K562 (cell line): ENCODE data around the gene NEURL1B. TPM values are rescaled to one million over a fixed set of nuclear protein-coding genes. Genes with fewer than 3 reads are reported as not detected.

Source experiments
- ATAC-seq: fragments of 200-7000 bp; cut with Tn5 transposase; 3 replicates; pipeline ENCODE4 v1.9.1; 2020; ENCODE audit warnings: moderate library complexity
- BruUV-seq: library from RNA; stranded (reverse); fragments of 400-500 nt; replicated peaks from 2 replicates; lab custom pipeline; 2021; lab: Mats Ljungman, UMichigan
- CTCF ChIA-PET: fragments of 300-600 bp; formaldehyde crosslinking; extraction: SDS; loops from one replicate; lab custom pipeline; 2021; ENCODE audit warnings: low intra/inter-chr PET ratio; lab: Yijun Ruan, JAX
- POLR2A ChIA-PET: fragments of 300-600, 350-650 bp; sonication (Branson Sonifier 250); formaldehyde crosslinking; extraction: SDS; loops from one replicate; lab custom pipeline; 2021; ENCODE audit warnings: antibody characterized with exemption, inconsistent platforms; lab: Yijun Ruan, JAX
- DNase-seq, 4 experiments: peaks; one replicate each; pipeline versions ENCODE4 v3.0.0 to v3.0.0-alpha.2; 2011 to 2018; ENCODE audit warnings: low spot score in 3 of 4, mixed read lengths in 3 of 4; ENCODE audit errors: extremely low read depth in 1 of 4
- FAIRE-seq: peaks from 2 replicates; lab custom pipeline; 2011; peaks lifted over from hg19 to GRCh38; lab: Jason Lieb, UNC
- H2AFZ ChIP-seq: 2 replicates; pipeline ENCODE4 v1.6.0; 2011; ENCODE audit warnings: low read depth, low read length, control low read depth, inconsistent platforms
- H3K27ac ChIP-seq: fragments of 200-600 bp; 3 replicates; pipeline ENCODE4 v1.8.0; 2011; ENCODE audit warnings: low read depth, mild to moderate bottlenecking, control low read depth, inconsistent platforms, low read length, moderate library complexity, mixed read lengths; ENCODE audit errors: extremely low read depth
- H3K27me3 ChIP-seq, 2 experiments: fragments of 300-600 bp in 1 of 2; 2 replicates in 1 of 2; 3 replicates in 1 of 2; pipeline versions ENCODE4 v1.6.0 to v1.8.0; 2011; ENCODE audit warnings: inconsistent platforms in 2 of 2, low read length in 2 of 2, mild to moderate bottlenecking in 1 of 2, mixed read lengths in 1 of 2, moderate library complexity in 1 of 2; ENCODE audit not compliant: control insufficient read depth in 2 of 2, insufficient read depth in 2 of 2
- H3K36me3 ChIP-seq: fragments of 300-600 bp; 3 replicates; pipeline ENCODE4 v1.8.0; 2011; ENCODE audit warnings: mild to moderate bottlenecking, low read length, inconsistent platforms; ENCODE audit not compliant: control insufficient read depth, insufficient read depth
- H3K4me1 ChIP-seq, 2 experiments: fragments of 200-600 bp in 1 of 2; replicated peaks in 1 of 2; 2 replicates in 1 of 2; 3 replicates in 1 of 2; pipeline versions ENCODE4 v1.5.1 to v1.8.0; 2011; ENCODE audit warnings: inconsistent platforms in 2 of 2, low read length in 2 of 2, mild to moderate bottlenecking in 1 of 2, mixed read lengths in 1 of 2, moderate library complexity in 1 of 2; ENCODE audit not compliant: control insufficient read depth in 2 of 2, insufficient read depth in 2 of 2
- H3K4me2 ChIP-seq: 2 replicates; pipeline ENCODE4 v1.6.1; 2011; ENCODE audit warnings: low read length, control low read depth, inconsistent platforms, mixed read lengths; ENCODE audit not compliant: insufficient read depth
- H3K4me3 ChIP-seq: fragments of 200-600 bp; sonication (generic), shearing (Covaris generic); 2 replicates; pipeline ENCODE4 v1.5.1; 2016; ENCODE audit warnings: control low read depth, inconsistent platforms
- H3K79me2 ChIP-seq: fragments of 200-600 bp; 3 replicates; pipeline ENCODE4 v1.8.0; 2011; ENCODE audit warnings: low read length, inconsistent platforms; ENCODE audit not compliant: control insufficient read depth, insufficient read depth
- H3K9ac ChIP-seq, 2 experiments: 2 replicates each; pipeline versions ENCODE4 v1.6.0 to v1.6.1; 2011; ENCODE audit warnings: low read depth in 2 of 2, low read length in 2 of 2, control low read depth in 1 of 2, inconsistent platforms in 1 of 2, mild to moderate bottlenecking in 1 of 2, mixed read lengths in 1 of 2; ENCODE audit not compliant: insufficient read depth in 1 of 2
- H3K9me1 ChIP-seq: one replicate; pipeline ENCODE4 v1.6.0; 2011; ENCODE audit warnings: inconsistent platforms, mild to moderate bottlenecking, low read length, moderate library complexity; ENCODE audit not compliant: control insufficient read depth, insufficient read depth
- H3K9me3 ChIP-seq: replicated peaks from 2 replicates; pipeline ENCODE4 v1.5.1; 2011; ENCODE audit warnings: low read depth, low read length, inconsistent platforms; ENCODE audit not compliant: control insufficient read depth, insufficient read depth
- H4K20me1 ChIP-seq: replicated peaks from 2 replicates; pipeline ENCODE4 v1.6.1; 2011; ENCODE audit warnings: low read length, inconsistent platforms, mixed read lengths; ENCODE audit not compliant: control insufficient read depth, insufficient read depth
- C11orf30 ChIP-seq: fragments of 450-650 bp; IDR thresholded peaks from 2 replicates; pipeline ENCODE4 v1.6.1; 2016; ENCODE audit warnings: low read depth, mild to moderate bottlenecking
- HMG20B ChIP-seq: fragments of 250-450 bp; sonication (Bioruptor Pico); IDR thresholded peaks from 2 replicates; pipeline ENCODE4 v1.5.0; 2021; ENCODE audit warnings: mild to moderate bottlenecking
- PRDM10 ChIP-seq: fragments of 450-650 bp; IDR thresholded peaks from 2 replicates; pipeline ENCODE4 v1.6.1; 2018; ENCODE audit not compliant: partially characterized antibody
- PTBP1 ChIP-seq: fragments of 200-400 bp; formaldehyde crosslinking; IDR thresholded peaks from 2 replicates; pipeline ENCODE4 v1.6.1; 2017; ENCODE audit warnings: low read depth, low read length
- RAD21 ChIP-seq, 2 experiments: fragments of 250-450 bp in 1 of 2; fragments of 450-650 bp in 1 of 2; sonication (Bioruptor Pico) in 1 of 2; formaldehyde crosslinking in 1 of 2; IDR thresholded peaks in 1 of 2; conservative IDR thresholded peaks in 1 of 2; 2 replicates each; pipeline versions ENCODE4 v1.4.0 to v1.8.0; 2020 to 2022; ENCODE audit warnings: mild to moderate bottlenecking in 2 of 2, moderate library complexity in 1 of 2
- STAT5B ChIP-seq: fragments of 250-450 bp; sonication (Bioruptor Pico); IDR thresholded peaks from 2 replicates; pipeline ENCODE4 v1.8.0; 2021; ENCODE audit warnings: mild to moderate bottlenecking, inconsistent platforms
- TSC22D4 ChIP-seq: fragments of 450-650 bp; IDR thresholded peaks from 2 replicates; pipeline ENCODE4 v1.6.1; 2016; ENCODE audit warnings: missing genetic modification characterization, missing biosample characterization, control low read depth
- WGBS: fragments of 100-300 bp; shearing (Covaris generic); methylation state at CpG from one replicate; pipeline ENCODE4 v1.1.6; 2016; ENCODE audit warnings: low coverage, mixed read lengths; ENCODE audit not compliant: insufficient coverage; ENCODE audit errors: missing lambda C conversion rate; 5-methylcytosine and 5-hydroxymethylcytosine counted together
- in situ Hi-C: fragments of 300-500 bp; cut with MboI; formaldehyde crosslinking; loops from 4 replicates; pipeline ENCODE4 v1.15.0; 2018; ENCODE audit warnings: inconsistent platforms, mixed read lengths
- intact Hi-C: fragments of 100-400 bp; cut with micrococcal nuclease; formaldehyde crosslinking; loops from 2 replicates; pipeline ENCODE4 v1.14.2; 2022
- polyA plus RNA-seq, 8 experiments: library from polyadenylated mRNA; depleted of rRNA in 4 of 8; stranded (reverse) in 5 of 8; unstranded in 3 of 8; fragments of >200 nt; fragmentation: Nextera tagmentation in 2 of 8; fragmentation: Illumina TruSeq in 1 of 8; extraction: Ambion mirVana in 2 of 8; extraction: Trizol in 1 of 8; gene quantifications; 2 replicates each; pipeline versions ENCODE4 v1.2.1 to v1.2.3, GENCODE V29; 2011 to 2014; ENCODE audit warnings: inconsistent platforms in 1 of 8, missing spikeins in 1 of 8
- total RNA-seq, 7 experiments: library from RNA; depleted of rRNA in 6 of 7; stranded (reverse); fragments of >200 nt in 6 of 7; fragmentation: Illumina TruSeq in 2 of 7; extraction: Trizol in 2 of 7; gene quantifications; 2 replicates each; pipeline versions ENCODE4 v1.2.1 to v1.2.3, GENCODE V29; 2011 to 2021; ENCODE audit warnings: low replicate concordance in 1 of 7

The NEURL1B gene
- total and polyA plus RNA-seq, 9 of the 15 experiments (the other 6 are each of a cell fraction or from before 2014, with no cell fraction given) = 0.04 TPM; not detected in 8

GRCh38 chr5:172695232-172696054 is 54.4 kb downstream of the NEURL1B start:
- ATAC-seq (no peak), DNase-seq (no peak), FAIRE-seq (no peak)
- H3K9me1 ChIP-seq = no peaks in the 10 kb centered on the region
- in situ Hi-C loops (no loop called here), intact Hi-C loops (loop anchor here (5.0 to 10.0 kb wide), 3 partner anchors 51 to 588 kb away; partner anchors contain the start of gene NEURL1B)
- H3K27me3 ChIP-seq = peaks cover 41 to 74% of the 10 kb centered on the region in 2 experiments
- TF ChIP-seq TSC22D4 (tag) (no peak), RAD21 (CRISPR knock-in tag; conservative IDR thresholded peaks at IDR 0.05 in 1 of 2, IDR thresholded peaks at IDR 0.05 in 1 of 2) (no peak), PTBP1 (no peak), HMG20B (CRISPR knock-in tag) (no peak), C11orf30 (no peak), PRDM10 (peak; percentile 22), STAT5B (CRISPR knock-in tag) (no peak)
- H3K4me2 ChIP-seq = no peak overlapping the region
- H4K20me1 ChIP-seq = 0 out of 2 replicates have a peak, but pooled peaks cover 10% of the 10 kb centered on the region
- ChIA-PET POLR2A (interaction anchor here (0.6 to 0.8 kb wide), 4 partner anchors 8 to 403 kb away, joined by 3 read pairs; no protein-coding TSS in a partner anchor), CTCF (interaction anchor here (2.6 kb wide), 1 partner anchor 216 kb away, joined by 36 read pairs; no protein-coding TSS in a partner anchor)
- BruUV-seq = no TSS peak
- no peak overlapping the region for H3K27ac ChIP-seq
- no peaks in the 10 kb centered on the region for H3K36me3 ChIP-seq
- H3K79me2 ChIP-seq = no peaks in the 10 kb centered on the region
- no peak overlapping the region for H3K4me3 ChIP-seq
- H3K9me3 ChIP-seq = no peaks in the 10 kb centered on the region
- no peak overlapping the region for H3K9ac ChIP-seq
- WGBS = 0% methylated on average over 14 of the region's 14 CpGs
- H2AFZ ChIP-seq = no peak overlapping the region
- peaks cover 0 to 14% of the 10 kb centered on the region in 2 experiments; a peak in 2 of 5 replicates for H3K4me1 ChIP-seq
